AG08395 (cell line): Measurements from ENCODE around the gene CHPT1.

Experiments
- DNase-seq: peaks from one replicate; pipeline ENCODE4 v3.0.0; 2012; ENCODE audit warnings: mixed read lengths, low spot score

CHPT1 gene

DNA sequence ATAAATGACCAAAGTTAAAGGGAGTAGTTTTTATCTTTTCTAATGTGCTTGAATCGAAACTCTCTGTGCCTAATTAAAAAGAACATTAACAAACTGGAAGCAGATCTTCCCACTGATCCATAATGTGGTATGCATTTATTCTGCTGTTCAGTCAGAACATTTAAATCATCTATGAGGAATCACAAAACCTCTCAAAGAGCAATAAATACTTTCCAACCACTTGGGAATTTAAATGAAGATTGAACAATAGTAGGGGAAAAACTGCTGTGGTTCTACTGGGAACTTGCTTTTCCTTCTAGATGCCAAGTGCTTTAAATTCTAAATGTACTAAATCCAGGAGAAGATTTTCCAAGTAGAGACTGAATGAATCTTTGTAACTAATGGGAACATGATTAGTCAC, 12.3 kb upstream of the CHPT1 start:
- no peak for DNase-seq

GRCh38 chr12:101686176-101686575, 11.3 kb upstream of the CHPT1 start:
- no peak for DNase-seq

DNA sequence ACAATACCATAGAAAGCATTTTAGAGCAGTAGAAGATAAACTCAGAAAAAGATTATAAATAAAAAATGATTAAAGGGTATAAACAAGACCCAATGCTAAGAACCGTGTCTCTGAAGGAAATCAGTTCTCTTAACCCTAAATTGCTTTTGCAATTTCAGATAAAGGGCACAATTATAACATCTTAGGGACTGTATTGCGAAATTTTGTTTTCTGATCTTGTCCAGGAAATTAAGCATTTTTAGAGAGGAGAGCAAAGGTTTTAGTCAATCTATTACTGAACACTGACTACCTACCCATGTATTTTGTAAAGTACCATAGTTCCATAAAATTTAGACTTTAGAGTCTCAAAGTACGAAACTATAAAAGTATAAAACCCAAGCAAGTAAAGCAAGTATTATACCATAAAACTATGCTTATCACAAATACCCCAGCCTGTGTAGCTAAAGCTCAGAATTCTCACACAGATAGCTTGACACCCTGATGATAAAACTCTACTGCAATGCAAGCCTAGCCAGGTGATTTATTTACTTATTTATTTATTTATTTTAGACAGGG, 6.8 kb upstream of the CHPT1 start:
- DNase-seq, result no peak

- no peak for DNase-seq
These were observed 5.8 kb upstream of the CHPT1 start for GRCh38 chr12:101691503-101692096.

DNA sequence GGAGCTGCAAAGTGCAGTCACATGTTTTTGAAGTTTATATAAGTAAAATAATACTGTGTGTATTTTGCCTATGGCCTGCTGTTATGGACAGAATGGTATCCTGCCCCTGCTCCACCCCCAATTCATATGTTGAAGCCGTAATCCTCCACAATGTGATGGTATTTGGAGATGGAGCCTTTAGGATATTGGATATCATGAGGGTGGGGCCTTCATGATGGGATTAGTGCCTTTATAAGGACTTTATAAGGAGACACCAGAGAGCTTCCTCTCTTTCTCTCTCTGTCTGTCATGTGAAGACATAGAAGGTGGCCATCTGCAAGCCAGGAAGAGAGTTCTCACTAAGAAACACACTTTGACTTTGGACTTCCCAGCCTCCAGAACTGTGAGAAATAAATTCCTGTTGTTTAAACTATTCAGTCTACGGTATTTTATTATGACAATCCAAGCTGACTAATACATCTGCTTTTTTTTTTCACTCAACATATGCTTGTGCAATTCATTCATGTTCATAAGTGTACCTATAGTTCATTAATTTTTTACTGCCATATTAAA, 3.1 kb upstream of the CHPT1 start:
- no peak for DNase-seq

- no peak for DNase-seq
These were observed 2.5 kb upstream of the CHPT1 start for GRCh38 chr12:101694986-101695385.

DNA sequence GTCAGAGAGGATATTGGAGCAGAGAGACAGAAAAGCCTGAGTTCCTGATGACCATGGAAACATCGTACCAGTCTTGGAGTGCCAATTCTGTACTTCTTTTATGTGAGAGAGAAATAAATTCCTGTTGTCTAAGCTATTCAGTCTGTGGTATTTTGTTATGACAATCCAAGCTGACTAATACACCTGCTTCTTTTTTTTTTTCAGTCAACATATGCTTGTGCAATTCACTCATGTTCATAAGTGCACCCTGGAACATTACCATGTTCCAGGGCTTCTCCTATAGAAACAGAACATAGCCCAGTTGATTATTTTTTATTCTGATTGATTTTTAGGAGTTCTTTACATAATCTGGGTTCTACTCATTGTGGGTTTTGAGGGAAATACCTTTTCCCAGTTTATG, 1.7 kb upstream of the CHPT1 start:
- DNase-seq, result no peak

DNA sequence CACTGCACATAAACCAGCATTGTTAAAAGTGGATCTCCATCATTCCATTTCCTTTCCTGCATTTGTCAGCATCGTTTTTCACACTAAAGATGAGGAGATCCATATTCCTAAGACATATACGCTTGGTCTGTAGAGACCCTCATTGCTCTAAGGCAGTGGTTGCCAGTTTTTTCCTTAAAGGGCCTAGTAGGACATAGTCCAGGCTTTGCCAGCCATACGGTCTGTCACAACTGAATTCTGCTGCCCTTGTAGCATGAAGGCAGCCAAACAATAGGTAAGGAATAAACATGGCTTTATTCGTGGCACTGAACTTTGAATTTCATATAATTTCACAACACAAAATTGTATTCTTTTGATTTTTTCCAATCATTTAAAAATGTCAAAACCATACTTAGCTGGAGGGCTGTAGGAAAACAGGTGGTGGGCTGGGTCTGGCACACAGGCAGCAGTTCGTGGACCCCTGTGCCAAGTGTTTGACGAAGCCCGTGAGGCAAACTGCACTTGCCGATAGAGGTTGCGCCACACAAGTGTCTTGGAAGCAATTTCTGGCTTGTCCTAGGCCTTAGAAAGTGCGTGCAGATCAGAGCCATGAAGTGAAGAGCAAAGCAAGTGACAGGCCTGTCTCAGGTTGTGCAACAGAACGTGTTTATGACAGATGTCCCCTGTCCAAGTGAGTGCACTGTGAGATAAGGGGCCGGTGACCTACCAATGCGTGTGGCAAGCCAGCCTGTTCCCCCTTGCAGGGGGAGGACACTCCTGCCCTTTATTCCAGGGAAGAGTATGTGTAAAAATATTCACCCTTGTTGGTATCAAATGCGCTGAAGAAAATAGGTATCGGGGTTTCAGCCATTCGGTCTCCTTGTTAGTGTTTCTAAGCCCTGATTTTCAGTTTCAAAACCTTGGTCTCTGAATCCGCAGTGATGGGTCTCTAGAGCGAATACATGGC, 916 bp upstream of the CHPT1 start:
- peak; percentile 6 for DNase-seq

GRCh38 chr12:101697930-101698799, 725 bp downstream of the CHPT1 start:
- peak; percentile 57 for DNase-seq

- peak; percentile 7 for DNase-seq
These were observed 1.4 kb downstream of the CHPT1 start for GRCh38 chr12:101698800-101699347.

GRCh38 chr12:101700299-101700820, 2.9 kb downstream of the CHPT1 start:
- DNase-seq, result no peak

DNA sequence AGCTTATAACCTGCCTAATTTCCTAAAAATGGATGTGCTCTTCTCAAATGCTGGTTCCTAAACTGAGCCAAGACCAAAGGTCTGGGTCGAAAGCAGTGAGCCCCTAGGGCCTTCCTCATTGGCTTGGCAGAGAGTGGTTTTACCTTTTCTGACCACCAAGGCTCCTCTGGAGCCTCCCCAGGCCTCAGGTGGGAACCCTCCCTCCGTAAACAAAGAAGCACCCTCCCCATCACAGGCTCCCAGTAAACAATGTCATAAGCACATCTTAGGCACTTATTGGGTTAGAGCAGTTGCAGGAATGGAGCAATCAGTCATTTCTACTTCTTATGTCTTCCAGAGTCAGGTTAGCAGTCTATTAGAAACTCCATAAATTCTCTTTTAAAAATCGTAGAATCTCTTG, 6.0 kb downstream of the CHPT1 start:
- DNase-seq, result no peak

DNA sequence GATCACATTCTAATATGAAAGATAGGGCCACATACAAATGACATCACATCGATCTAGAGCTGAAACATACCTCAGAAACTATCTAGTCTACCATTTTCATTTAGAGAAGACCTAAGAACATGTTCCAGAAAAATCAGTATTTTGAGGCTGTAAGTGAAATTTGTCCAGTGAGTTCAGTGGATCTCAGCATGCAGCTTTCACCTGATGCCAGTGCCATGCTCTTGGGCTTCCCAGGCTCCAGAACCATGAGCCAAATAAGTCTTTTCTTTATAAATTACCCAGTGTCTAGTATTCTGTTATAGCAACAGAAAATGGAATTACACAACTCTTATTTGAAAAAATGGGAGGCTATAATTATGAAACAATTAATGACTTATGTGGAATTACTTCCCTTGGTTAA, 9.0 kb downstream of the CHPT1 start:
- no peak for DNase-seq

GRCh38 chr12:101707131-101707782, 9.8 kb downstream of the CHPT1 start:
- DNase-seq, result no peak

GRCh38 chr12:101710288-101710687, 12.8 kb downstream of the CHPT1 start:
- no peak for DNase-seq

DNA sequence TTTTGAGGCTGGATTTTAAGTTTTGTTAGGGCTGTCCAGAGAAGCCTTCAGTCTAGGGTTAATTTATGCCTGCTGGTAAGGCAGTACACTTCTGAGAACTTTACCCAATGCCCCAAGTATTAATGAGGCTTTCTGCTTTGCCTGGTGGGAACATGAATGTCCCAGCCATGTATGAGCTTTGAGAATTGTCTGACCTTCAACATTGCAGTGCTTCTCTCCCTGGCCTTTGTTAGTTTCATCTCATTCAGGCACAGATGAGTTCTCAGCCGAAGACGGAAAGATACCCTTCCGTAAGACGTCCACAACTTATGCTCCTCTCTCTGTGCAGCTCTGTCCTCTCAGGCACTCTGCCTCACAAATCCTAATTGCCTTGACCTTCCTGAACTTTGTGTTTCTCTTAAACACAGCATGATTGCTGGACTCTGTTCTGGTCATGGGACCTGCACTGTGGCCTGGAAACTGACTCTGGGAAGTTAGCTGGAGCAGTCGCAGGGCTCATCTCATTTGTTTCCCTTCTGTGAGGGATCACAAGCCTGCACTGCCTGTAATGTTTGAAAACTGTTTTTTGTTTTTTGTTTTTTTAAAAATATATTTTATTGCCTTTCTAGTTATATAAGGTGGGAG, 15.7 kb downstream of the CHPT1 start:
- DNase-seq, result no peak

GRCh38 chr12:101713930-101714329, 16.5 kb downstream of the CHPT1 start:
- DNase-seq, result no peak

GRCh38 chr12:101714877-101715444, 17.5 kb downstream of the CHPT1 start:
- no peak for DNase-seq

DNA sequence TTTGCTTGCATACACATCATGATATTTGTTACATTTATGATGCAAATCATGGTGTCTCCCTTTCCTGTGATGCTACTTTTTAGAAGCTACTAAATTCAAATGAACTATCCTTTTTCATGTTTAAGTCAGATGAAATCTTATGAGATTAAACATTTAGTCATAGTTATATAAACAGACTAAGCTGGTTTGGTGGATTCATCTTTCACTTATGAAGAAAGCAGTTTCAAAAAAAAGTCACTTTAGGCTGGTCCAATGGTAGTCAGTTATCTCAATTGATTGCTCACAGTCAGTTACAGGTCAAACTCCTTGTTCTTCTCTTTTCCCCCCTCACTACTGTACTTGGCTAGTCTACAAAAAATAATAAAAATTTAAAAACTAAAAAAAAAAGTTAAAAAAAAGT, 22.1 kb downstream of the CHPT1 start:
- DNase-seq, result no peak

DNA sequence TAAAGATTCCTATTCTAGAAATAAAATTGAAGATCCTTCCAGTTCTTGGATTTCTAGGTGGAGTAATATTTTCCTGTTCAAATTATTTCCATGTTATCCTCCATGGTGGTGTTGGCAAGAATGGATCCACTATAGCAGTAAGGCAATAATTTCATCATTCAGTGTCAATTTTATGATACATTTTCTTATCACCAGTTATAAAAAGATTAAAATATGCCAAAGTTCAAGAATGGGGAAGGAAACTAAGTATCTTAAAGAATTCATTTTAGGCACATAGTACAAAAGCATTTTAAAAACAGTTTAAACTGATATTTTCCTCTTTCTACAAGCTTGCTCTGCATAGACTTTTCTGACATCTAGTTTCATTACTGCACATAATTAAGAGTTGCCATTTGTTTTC, 22.7 kb downstream of the CHPT1 start:
- DNase-seq, result no peak
